ENCODE data around the gene TMIGD2.

DNA sequence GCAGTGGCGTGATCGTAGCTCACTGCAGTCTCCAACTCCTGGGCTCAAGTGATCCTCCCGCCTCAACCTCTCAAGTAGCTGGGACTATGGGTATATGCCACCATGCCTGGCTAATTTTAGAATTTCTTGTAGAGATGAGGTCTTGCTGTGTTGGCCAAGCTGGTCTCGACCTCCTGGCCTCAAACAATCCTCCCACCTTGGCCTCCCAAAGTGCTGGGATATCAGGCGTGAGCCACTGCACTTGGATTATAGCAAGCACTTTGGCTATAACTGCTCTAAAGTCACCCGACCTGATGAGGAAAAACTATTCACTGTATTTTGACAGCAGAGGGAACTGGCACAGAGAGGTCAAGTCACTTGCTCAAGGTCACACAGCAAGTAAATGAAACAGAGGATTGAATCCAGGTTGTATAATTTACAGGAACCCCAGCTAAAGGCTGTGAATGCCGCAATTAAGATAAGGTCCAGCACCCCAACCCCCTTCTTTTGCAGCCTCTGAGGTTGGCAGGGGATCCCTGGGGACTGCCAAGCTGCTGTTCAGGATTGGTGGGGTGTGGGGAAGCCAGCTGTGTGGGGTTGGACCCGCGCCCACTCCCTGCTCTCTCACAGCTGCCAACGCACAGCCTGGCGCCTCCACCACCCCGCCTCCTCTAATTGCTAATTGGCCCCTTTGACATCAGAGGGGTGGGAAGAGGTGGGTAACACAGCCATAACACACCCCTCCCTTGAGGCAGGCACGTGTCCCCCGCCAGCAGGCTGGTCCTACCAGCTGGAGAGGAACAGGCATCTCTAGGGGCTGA, 6.0 kb downstream of the TMIGD2 start:
- TF ChIP-seq, protein P1, sequence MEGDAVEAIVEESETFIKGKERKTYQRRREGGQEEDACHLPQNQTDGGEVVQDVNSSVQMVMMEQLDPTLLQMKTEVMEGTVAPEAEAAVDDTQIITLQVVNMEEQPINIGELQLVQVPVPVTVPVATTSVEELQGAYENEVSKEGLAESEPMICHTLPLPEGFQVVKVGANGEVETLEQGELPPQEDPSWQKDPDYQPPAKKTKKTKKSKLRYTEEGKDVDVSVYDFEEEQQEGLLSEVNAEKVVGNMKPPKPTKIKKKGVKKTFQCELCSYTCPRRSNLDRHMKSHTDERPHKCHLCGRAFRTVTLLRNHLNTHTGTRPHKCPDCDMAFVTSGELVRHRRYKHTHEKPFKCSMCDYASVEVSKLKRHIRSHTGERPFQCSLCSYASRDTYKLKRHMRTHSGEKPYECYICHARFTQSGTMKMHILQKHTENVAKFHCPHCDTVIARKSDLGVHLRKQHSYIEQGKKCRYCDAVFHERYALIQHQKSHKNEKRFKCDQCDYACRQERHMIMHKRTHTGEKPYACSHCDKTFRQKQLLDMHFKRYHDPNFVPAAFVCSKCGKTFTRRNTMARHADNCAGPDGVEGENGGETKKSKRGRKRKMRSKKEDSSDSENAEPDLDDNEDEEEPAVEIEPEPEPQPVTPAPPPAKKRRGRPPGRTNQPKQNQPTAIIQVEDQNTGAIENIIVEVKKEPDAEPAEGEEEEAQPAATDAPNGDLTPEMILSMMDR (IDR thresholded peaks at IDR 0.05) = no peak
- TF ChIP-seq POLR2A (IDR thresholded peaks at IDR 0.05) = no peak

Measured in body of pancreas (tissue), 4 donors.